Measurements from ENCODE around the gene PDK2.
"Not testable (repeated sequence)": the region's sequence is repeated elsewhere in the genome, so short reads cannot be mapped to it uniquely, and the experiment has no call there.

PDK2 gene

GRCh38 chr17:50053654-50053960, 41.5 kb upstream of the PDK2 start:
- DNase-seq (ENCODE audit: insufficient read length, low spot score) = no peak
- no peak for FAIRE-seq
- TF ChIP-seq POLR2A (IDR thresholded peaks at IDR 0.05; ENCODE audit: low read depth, low read length) = no peak

GRCh38 chr17:50055055-50055425, 40.1 kb upstream of the PDK2 start:
- 0 out of 2 replicates have a peak, but pooled peaks have one; percentile 6 for TF ChIP-seq POLR2A (IDR thresholded peaks at IDR 0.05; ENCODE audit: low read depth, low read length)
- DNase-seq (ENCODE audit: insufficient read length, low spot score) (no peak), FAIRE-seq (no peak)

- peak; percentile 95 for TF ChIP-seq POLR2A (IDR thresholded peaks at IDR 0.05; ENCODE audit: low read depth, low read length)
- FAIRE-seq (no peak), DNase-seq (ENCODE audit: insufficient read length, low spot score) (peak; percentile 89)
These were observed 39.5 kb upstream of the PDK2 start, which contains the start of gene ITGA3 for GRCh38 chr17:50055426-50056216. ITGA3 (plus strand) TSS chr17:50056110; CDS start chr17:50056440, 330 bp downstream.

- DNase-seq (ENCODE audit: insufficient read length, low spot score) = no peak
- no peak for FAIRE-seq
These were observed 38.8 kb upstream of the PDK2 start for GRCh38 chr17:50056217-50056960.

GRCh38 chr17:50056961-50057330, 38.2 kb upstream of the PDK2 start:
- FAIRE-seq = no peak
- DNase-seq (ENCODE audit: insufficient read length, low spot score) = no peak
- peak; percentile 37 for TF ChIP-seq POLR2A (IDR thresholded peaks at IDR 0.05; ENCODE audit: low read depth, low read length)

More at GRCh38 chr17:50056217-50056960, 38.8 kb upstream of the PDK2 start:
- TF ChIP-seq POLR2A (IDR thresholded peaks at IDR 0.05; ENCODE audit: low read depth, low read length) = no peak

GRCh38 chr17:50057521-50057991, 37.6 kb upstream of the PDK2 start:
- no peak for TF ChIP-seq POLR2A (IDR thresholded peaks at IDR 0.05; ENCODE audit: low read depth, low read length)
- DNase-seq (ENCODE audit: insufficient read length, low spot score) (no peak), FAIRE-seq (no peak)

- no peak for TF ChIP-seq POLR2A (IDR thresholded peaks at IDR 0.05; ENCODE audit: low read depth, low read length)
- no peak for DNase-seq (ENCODE audit: insufficient read length, low spot score)
- FAIRE-seq = no peak
These were observed 36.7 kb upstream of the PDK2 start for GRCh38 chr17:50058296-50058953.

- DNase-seq (ENCODE audit: insufficient read length, low spot score) (no peak), FAIRE-seq (no peak)
- TF ChIP-seq POLR2A (IDR thresholded peaks at IDR 0.05; ENCODE audit: low read depth, low read length) = no peak
These were observed 35.9 kb upstream of the PDK2 start for GRCh38 chr17:50059256-50059655.

- no peak for FAIRE-seq
- no peak for DNase-seq (ENCODE audit: insufficient read length, low spot score)
- TF ChIP-seq POLR2A (IDR thresholded peaks at IDR 0.05; ENCODE audit: low read depth, low read length) = no peak
These were observed 35.3 kb upstream of the PDK2 start for GRCh38 chr17:50059759-50060273.

- DNase-seq (ENCODE audit: insufficient read length, low spot score) (no peak), FAIRE-seq (no peak)
- 0 out of 2 replicates have a peak, but pooled peaks have one; percentile 39 for TF ChIP-seq POLR2A (IDR thresholded peaks at IDR 0.05; ENCODE audit: low read depth, low read length)
These were observed 34.0 kb upstream of the PDK2 start for GRCh38 chr17:50060951-50061712.

GRCh38 chr17:50061713-50062045, 33.5 kb upstream of the PDK2 start:
- FAIRE-seq; DNase-seq (ENCODE audit: insufficient read length, low spot score): not testable (repeated sequence)

- TF ChIP-seq POLR2A (IDR thresholded peaks at IDR 0.05; ENCODE audit: low read depth, low read length) = peak; percentile 47
- FAIRE-seq (peak; percentile 60), DNase-seq (ENCODE audit: insufficient read length, low spot score) (peak; percentile 88)
These were observed 32.6 kb upstream of the PDK2 start for GRCh38 chr17:50062293-50063243.
